ENCODE data around the gene DCHS1. TPM values are rescaled to one million over a fixed set of nuclear protein-coding genes. Genes with fewer than 3 reads are reported as not detected.

Gene DCHS1
- total RNA-seq, 1 donor from 2014 or later, result 1.3 TPM

- no peak for DNase-seq (ENCODE audit: low read depth)
These were observed 27.8 kb downstream of the DCHS1 start for GRCh38 chr11:6627762-6628241.

- DNase-seq (ENCODE audit: low read depth), result no peak
These were observed 28.4 kb downstream of the DCHS1 start for GRCh38 chr11:6626971-6627761.

- DNase-seq (ENCODE audit: low read depth), result no peak
These were observed 29.7 kb downstream of the DCHS1 start for GRCh38 chr11:6625832-6626420.

- no peak for DNase-seq (ENCODE audit: low read depth)
These were observed 30.3 kb downstream of the DCHS1 start for GRCh38 chr11:6625156-6625831.

- DNase-seq (ENCODE audit: low read depth), result no peak
These were observed 31.9 kb downstream of the DCHS1 start for GRCh38 chr11:6623391-6624363.

- no peak for DNase-seq (ENCODE audit: low read depth)
These were observed 33.1 kb downstream of the DCHS1 start for GRCh38 chr11:6622261-6623171.

GRCh38 chr11:6621711-6622211 lies 33.8 kb downstream of the DCHS1 start:
- no peak for DNase-seq (ENCODE audit: low read depth)

GRCh38 chr11:6620636-6621035 lies 35.0 kb downstream of the DCHS1 start:
- no peak for DNase-seq (ENCODE audit: low read depth)

- peak; percentile 90 for DNase-seq (ENCODE audit: low read depth)
These were observed 36.4 kb downstream of the DCHS1 start, which contains the start of gene TPP1 for GRCh38 chr11:6619004-6619745. Gene TPP1 (minus strand): TSS chr11:6619422. CDS start chr11:6619400, 22 bp downstream.

- DNase-seq (ENCODE audit: low read depth), result peak; percentile 78
These were observed 37.2 kb downstream of the DCHS1 start for GRCh38 chr11:6618117-6619003.

GRCh38 chr11:6617315-6617781 lies 38.3 kb downstream of the DCHS1 start:
- DNase-seq (ENCODE audit: low read depth), result no peak

- no peak for DNase-seq (ENCODE audit: low read depth)
These were observed 38.9 kb downstream of the DCHS1 start for GRCh38 chr11:6616596-6617250.

- no peak for DNase-seq (ENCODE audit: low read depth)
These were observed 39.6 kb downstream of the DCHS1 start for GRCh38 chr11:6615882-6616585.

- no peak for DNase-seq (ENCODE audit: low read depth)
These were observed 40.6 kb downstream of the DCHS1 start for GRCh38 chr11:6615046-6615445.

GRCh38 chr11:6614446-6614845 lies 41.2 kb downstream of the DCHS1 start:
- no peak for DNase-seq (ENCODE audit: low read depth)

GRCh38 chr11:6613496-6613895 lies 42.1 kb downstream of the DCHS1 start:
- no peak for DNase-seq (ENCODE audit: low read depth)
